SIG-M5 treated with dmso at 0.1 percent for 504 hours (cell line): Measurements from ENCODE around the gene SERPINI2.
"Not testable (repeated sequence)": the region's sequence is repeated elsewhere in the genome, so short reads cannot be mapped to it uniquely, and the experiment has no call there.

Source experiments
- DNase-seq: peaks from one replicate; lab custom pipeline; 2025; ENCODE audit not compliant: unreplicated experiment; lab: John Stamatoyannopoulos, UW

SERPINI2 gene

GRCh38 chr3:167450675-167451074 is 23.2 kb downstream of the SERPINI2 start:
- no peak for DNase-seq

GRCh38 chr3:167450195-167450594 is 23.6 kb downstream of the SERPINI2 start:
- DNase-seq = peak; percentile 79

- no peak for DNase-seq
These were observed 28.4 kb downstream of the SERPINI2 start for GRCh38 chr3:167445491-167445890.

GRCh38 chr3:167441256-167441655 is 32.6 kb downstream of the SERPINI2 start:
- no peak for DNase-seq

GRCh38 chr3:167437428-167438139 is 36.3 kb downstream of the SERPINI2 start:
- no peak for DNase-seq

- not testable (repeated sequence) for DNase-seq
These were observed 46.9 kb downstream of the SERPINI2 start for GRCh38 chr3:167426962-167427361.

GRCh38 chr3:167422396-167422795 is 51.4 kb downstream of the SERPINI2 start:
- DNase-seq = not testable (repeated sequence)

GRCh38 chr3:167409611-167410010 is 64.2 kb downstream of the SERPINI2 start:
- no peak for DNase-seq

- peak; percentile 66 for DNase-seq
These were observed 66.9 kb downstream of the SERPINI2 start for GRCh38 chr3:167406876-167407492.

- DNase-seq = no peak
These were observed 76.0 kb downstream of the SERPINI2 start for GRCh38 chr3:167397826-167398225.

- no peak for DNase-seq
These were observed 77.8 kb downstream of the SERPINI2 start for GRCh38 chr3:167396075-167396474.

- DNase-seq = peak; percentile 14
These were observed 79.8 kb downstream of the SERPINI2 start for GRCh38 chr3:167394003-167394402.
